H1 (cell line): ENCODE measurements around the gene PCDHGB6. TPM values are rescaled to one million over a fixed set of nuclear protein-coding genes. Genes with fewer than 3 reads are reported as not detected.

Experiments
- CTCF ChIA-PET: fragments of 300-600 bp; sonication (Branson Sonifier 250); formaldehyde crosslinking; loops from one replicate; lab custom pipeline; 2021; ENCODE audit not compliant: partially characterized antibody; lab: Charles Lee
- POLR2A ChIA-PET: fragments of 300-600 bp; sonication (Branson Sonifier 250); formaldehyde crosslinking; loops from one replicate; lab custom pipeline; 2021; ENCODE audit warnings: inconsistent platforms; ENCODE audit not compliant: partially characterized antibody; lab: Charles Lee
- DNase-seq, 2 experiments: peaks; one replicate each; pipeline versions ENCODE4 v3.0.0 to v3.0.0-alpha.2; 2010 to 2022; ENCODE audit warnings: low spot score in 2 of 2, low read depth in 1 of 2, mixed read lengths in 1 of 2
- FAIRE-seq: peaks from 2 replicates; lab custom pipeline; 2011; peaks lifted over from hg19 to GRCh38; lab: Jason Lieb, UNC
- H2AFZ ChIP-seq: 2 replicates; pipeline ENCODE4 v1.8.1; 2012; ENCODE audit warnings: low read length, inconsistent platforms
- H2AK5ac ChIP-seq: 2 replicates; pipeline ENCODE4 v1.6.1; 2013; ENCODE audit warnings: low read depth, low read length
- H2BK120ac ChIP-seq: replicated peaks from 2 replicates; pipeline ENCODE3; 2013; ENCODE audit warnings: low read depth, low read length, inconsistent platforms
- H2BK12ac ChIP-seq: 2 replicates; pipeline ENCODE4 v1.6.1; 2013; ENCODE audit warnings: low read depth, low read length
- H2BK15ac ChIP-seq: 2 replicates; pipeline ENCODE4 v1.6.1; 2013; ENCODE audit warnings: low read length
- H2BK20ac ChIP-seq: 2 replicates; pipeline ENCODE4 v1.6.1; 2013; ENCODE audit warnings: low read length
- H2BK5ac ChIP-seq: 2 replicates; pipeline ENCODE4 v1.6.1; 2013; ENCODE audit warnings: low read depth, low read length
- H3K14ac ChIP-seq: 2 replicates; pipeline ENCODE4 v1.6.1; 2013; ENCODE audit warnings: inconsistent platforms; ENCODE audit not compliant: insufficient read length
- H3K18ac ChIP-seq: 2 replicates; pipeline ENCODE4 v1.6.1; 2013; ENCODE audit warnings: low read length; ENCODE audit errors: extremely low read depth
- H3K23ac ChIP-seq: 2 replicates; pipeline ENCODE4 v1.6.1; 2013; ENCODE audit warnings: inconsistent platforms; ENCODE audit not compliant: insufficient read length
- H3K23me2 ChIP-seq: 2 replicates; pipeline ENCODE4 v1.6.1; 2013; ENCODE audit warnings: low read depth, low read length
- H3K27ac ChIP-seq: 2 replicates; pipeline ENCODE4 v1.6.1; 2011; ENCODE audit warnings: low read depth, low read length, inconsistent platforms
- H3K27me3 ChIP-seq, 4 experiments: replicated peaks in 1 of 4; 1 replicate in 1 of 4; 2 replicates in 3 of 4; pipeline versions ENCODE4 v1.6.1 to v1.8.1; 2011 to 2013; ENCODE audit warnings: low read length in 3 of 4, mild to moderate bottlenecking in 3 of 4, inconsistent platforms in 2 of 4, mixed read lengths in 2 of 4, moderate library complexity in 1 of 4; ENCODE audit not compliant: control insufficient read depth in 3 of 4, insufficient read depth in 3 of 4; ENCODE audit errors: extremely low read depth in 1 of 4
- H3K36me3 ChIP-seq, 4 experiments: 2 replicates each; pipeline versions ENCODE4 v1.6.1 to v1.8.1; 2011 to 2013; ENCODE audit warnings: mild to moderate bottlenecking in 4 of 4, low read length in 3 of 4, moderate library complexity in 2 of 4, control low read depth in 1 of 4, inconsistent platforms in 1 of 4; ENCODE audit not compliant: insufficient read depth in 4 of 4, control insufficient read depth in 2 of 4
- H3K4ac ChIP-seq: replicated peaks from 2 replicates; pipeline ENCODE3; 2013; ENCODE audit warnings: low read length, low read depth, mixed read lengths, inconsistent platforms; ENCODE audit not compliant: insufficient read length
- H3K4me1 ChIP-seq, 4 experiments: replicated peaks in 1 of 4; 1 replicate in 1 of 4; 2 replicates in 3 of 4; pipeline versions ENCODE4 v1.6.1 to v1.8.1; 2011 to 2013; ENCODE audit warnings: low read length in 3 of 4, inconsistent platforms in 2 of 4, mixed read lengths in 1 of 4; ENCODE audit not compliant: insufficient read depth in 4 of 4, control insufficient read depth in 3 of 4
- H3K4me2 ChIP-seq, 2 experiments: 2 replicates each; pipeline versions ENCODE4 v1.6.1 to v1.8.1; 2011 to 2013; ENCODE audit warnings: low read depth in 2 of 2, low read length in 2 of 2, control low read depth in 1 of 2, inconsistent platforms in 1 of 2, mild to moderate bottlenecking in 1 of 2; ENCODE audit not compliant: insufficient read depth in 1 of 2
- H3K4me3 ChIP-seq, 4 experiments: fragments of 200-600, 300-600 bp in 1 of 4; sonication (generic), shearing (Covaris generic), sonication (Bioruptor Twin) in 1 of 4; 2 replicates each; pipeline versions ENCODE4 v1.5.1 to v1.8.1; 2011 to 2016; ENCODE audit warnings: low read length in 4 of 4, low read depth in 3 of 4, control low read depth in 2 of 4, inconsistent platforms in 2 of 4, mild to moderate bottlenecking in 2 of 4, mixed read lengths in 1 of 4, moderate library complexity in 1 of 4; ENCODE audit not compliant: insufficient read depth in 2 of 4; ENCODE audit errors: extremely low read depth in 1 of 4
- H3K56ac ChIP-seq: replicated peaks from 2 replicates; pipeline ENCODE3; 2013; ENCODE audit warnings: low read depth, mild to moderate bottlenecking, mixed read lengths, low read length, inconsistent platforms; ENCODE audit not compliant: insufficient read length
- H3K79me1 ChIP-seq: 2 replicates; pipeline ENCODE4 v1.6.1; 2013; ENCODE audit warnings: low read depth, low read length, control low read depth
- H3K79me2 ChIP-seq, 2 experiments: 2 replicates each; pipeline versions ENCODE4 v1.6.1 to v1.8.1; 2012 to 2013; ENCODE audit warnings: low read length in 2 of 2, mild to moderate bottlenecking in 2 of 2, inconsistent platforms in 1 of 2; ENCODE audit not compliant: insufficient read depth in 2 of 2, control insufficient read depth in 1 of 2
- H3K9ac ChIP-seq, 4 experiments: replicated peaks in 1 of 4; 1 replicate in 1 of 4; 2 replicates in 3 of 4; pipeline versions ENCODE4 v1.6.1 to v1.8.1; 2011 to 2013; ENCODE audit warnings: low read depth in 3 of 4, low read length in 3 of 4, control low read depth in 2 of 4, mild to moderate bottlenecking in 2 of 4, moderate library complexity in 2 of 4, inconsistent platforms in 1 of 4; ENCODE audit errors: extremely low read depth in 1 of 4
- H3K9me3 ChIP-seq, 2 experiments: 2 replicates each; pipeline versions ENCODE4 v1.6.1 to v1.8.1; 2012 to 2013; ENCODE audit warnings: mild to moderate bottlenecking in 2 of 2, moderate library complexity in 2 of 2, control low read depth in 1 of 2, inconsistent platforms in 1 of 2, low read depth in 1 of 2, low read length in 1 of 2, mixed read lengths in 1 of 2; ENCODE audit not compliant: insufficient read depth in 2 of 2
- H4K20me1 ChIP-seq, 2 experiments: replicated peaks in 1 of 2; 2 replicates each; pipeline versions ENCODE3 to v1.8.1; 2011 to 2013; ENCODE audit warnings: inconsistent platforms in 2 of 2, low read length in 2 of 2, mild to moderate bottlenecking in 1 of 2; ENCODE audit not compliant: insufficient read depth in 2 of 2, control insufficient read depth in 1 of 2
- H4K5ac ChIP-seq: 2 replicates; pipeline ENCODE4 v1.6.1; 2013; ENCODE audit warnings: low read length, low read depth, mixed read lengths, inconsistent platforms; ENCODE audit not compliant: insufficient read length
- H4K8ac ChIP-seq: 2 replicates; pipeline ENCODE4 v1.8.0; 2013; ENCODE audit warnings: mild to moderate bottlenecking, moderate library complexity, low read length, inconsistent platforms; ENCODE audit not compliant: insufficient read depth; ENCODE audit errors: extremely low read depth
- H4K91ac ChIP-seq: replicated peaks from 2 replicates; pipeline ENCODE3; 2013; ENCODE audit warnings: low read length, mixed read lengths, inconsistent platforms; ENCODE audit not compliant: insufficient read length
- ASH2L ChIP-seq: fragments of 200-600, 300-600 bp; sonication (generic); IDR thresholded peaks from one replicate; pipeline ENCODE4 v1.7.1; 2017; ENCODE audit warnings: low read length
- CTCF ChIP-seq, 3 experiments: IDR thresholded peaks; 1 replicate in 2 of 3; 2 replicates in 1 of 3; pipeline versions ENCODE4 v1.5.1 to v1.6.1; 2011; ENCODE audit warnings: low read length in 3 of 3, mild to moderate bottlenecking in 3 of 3, inconsistent platforms in 2 of 3, low read depth in 1 of 3, moderate library complexity in 1 of 3; ENCODE audit not compliant: insufficient read depth in 1 of 3; ENCODE audit errors: control extremely low read depth in 1 of 3
- E2F6 ChIP-seq: IDR thresholded peaks from 2 replicates; pipeline ENCODE4 v1.6.1; 2012; ENCODE audit warnings: inconsistent platforms
- PHF8 ChIP-seq: fragments of 200-600 bp; sonication (generic); conservative IDR thresholded peaks from 2 replicates; pipeline ENCODE4 v1.7.1; 2012; ENCODE audit warnings: low read depth, mild to moderate bottlenecking, inconsistent platforms, low read length, moderate library complexity
- RAD21 ChIP-seq, 2 experiments: IDR thresholded peaks in 1 of 2; conservative IDR thresholded peaks in 1 of 2; 2 replicates each; pipeline ENCODE4 v1.6.1; 2011; ENCODE audit warnings: low read depth in 2 of 2, low read length in 2 of 2, improper control_type of control experiment in 1 of 2, inconsistent platforms in 1 of 2, mild to moderate bottlenecking in 1 of 2, moderate library complexity in 1 of 2
- WGBS, 2 experiments: shearing (Covaris generic) in 1 of 2; methylation state at CpG; one replicate each; pipeline versions ENCODE4 v1.1.6 to v1.1.7; 2013 to 2015; ENCODE audit warnings: low lambda C conversion rate in 2 of 2, mixed read lengths in 2 of 2, inconsistent platforms in 1 of 2, low coverage in 1 of 2, missing lambda C conversion rate in 1 of 2; ENCODE audit not compliant: insufficient replicate concordance in 2 of 2, insufficient coverage in 1 of 2, insufficient read length in 1 of 2; ENCODE audit errors: extremely low coverage in 1 of 2, missing lambda C conversion rate in 1 of 2; 5-methylcytosine and 5-hydroxymethylcytosine counted together
- polyA plus RNA-seq, 7 experiments: library from polyadenylated mRNA; depleted of rRNA in 3 of 7; stranded (reverse) in 5 of 7; unstranded in 2 of 7; fragments of >200 nt in 5 of 7; fragments of 200-250 nt in 2 of 7; gene quantifications; 1 replicate in 5 of 7; 2 replicates in 1 of 7; 4 replicates in 1 of 7; pipeline versions ENCODE4 v1.2.1 to v1.2.3, GENCODE V29; 2011 to 2013; ENCODE audit warnings: missing spikeins in 2 of 7, mixed read lengths in 2 of 7
- total RNA-seq: library from RNA; stranded (reverse); fragmentation: NEBNext Ultra II Directional; extraction: Animal tissue kit (Norgen Biotek cat#: 25700); gene quantifications from 2 replicates; pipeline ENCODE4 v1.2.1, GENCODE V29; 2021

The PCDHGB6 gene
- total and polyA plus RNA-seq, 2 of the 8 experiments (the other 6 are each of a cell fraction or from before 2014, with no cell fraction given), result 3.4 to 4.1 TPM

GRCh38 chr5:141427783-141428426 is 20.1 kb downstream of the PCDHGB6 start:
- 95% methylated on average over 44 of the region's 53 CpGs; no CpG with 5 or more reads in 1 of the 2 experiments for WGBS, 2 experiments
- Histone ChIP-seq H3K27me3 (no peaks in the 10 kb centered on the region), H2BK12ac (no peak overlapping the region), H3K23ac (no peak overlapping the region), H2BK120ac (no peak overlapping the region), H2BK20ac (no peak overlapping the region)
- POLR2A ChIA-PET, result interaction anchor here (0.7 to 1.4 kb wide), 2 partner anchors 23 to 86 kb away, joined by 3 to 5 read pairs; no protein-coding TSS in a partner anchor
- TF ChIP-seq E2F6, result peak; percentile 14; the same call in 1 of the 2 replicates
- TF ChIP-seq PHF8, result no peak
- TF ChIP-seq RAD21 (IDR thresholded peaks at IDR 0.05 in 1 of 2, conservative IDR thresholded peaks at IDR 0.05 in 1 of 2; ENCODE audit: low read depth in 2 of 2, low read length in 2 of 2), result peak; percentile 10 to 31; a peak in 2 of 4 replicates
- no peak for TF ChIP-seq ASH2L
- TF ChIP-seq CTCF (IDR thresholded peaks at IDR 0.05; ENCODE audit: control extremely low read depth in 1 of 3, insufficient read depth in 1 of 3, low read depth in 1 of 3, low read length in 3 of 3), result peak in 2 of 3 experiments; percentile 5 to 6; a peak in 2 of 4 replicates
- TF ChIP-seq, all 59 proteins: peak for 3
- Histone ChIP-seq H4K5ac (no peak overlapping the region), H3K9ac (no peak overlapping the region), H3K27ac (no peak overlapping the region), H3K79me2 (no peaks in the 10 kb centered on the region; a peak in 1 of 4 replicates), H2BK15ac (no peak overlapping the region), H3K14ac (no peak overlapping the region), H2BK5ac (no peak overlapping the region), H3K36me3 (peaks cover 0 to 21% (median 3%) of the 10 kb centered on the region in 4 experiments; a peak in 3 of 8 replicates), H3K4me2 (no peak overlapping the region), H3K4ac (no peak overlapping the region), H4K20me1 (no peaks in the 10 kb centered on the region), H3K18ac (no peak overlapping the region), H3K9me3 (peaks cover 42 to 54% of the 10 kb centered on the region in 2 experiments), H3K56ac (no peak overlapping the region), H2AK5ac (no peak overlapping the region), H3K4me1 (no peaks in the 10 kb centered on the region), H4K91ac (no peak overlapping the region), H2AFZ (no peak overlapping the region), H3K4me3 (no peak overlapping the region), H3K79me1 (peaks cover 2% of the 10 kb centered on the region; the same call in 1 of the 2 replicates), H3K23me2 (no peaks in the 10 kb centered on the region), H4K8ac (no peak overlapping the region)
- FAIRE-seq (no peak), DNase-seq (peak in 1 of 2 experiments; percentile 39)
- CTCF ChIA-PET, result interaction anchor here (0.5 to 3.1 kb wide), 19 partner anchors 15 to 282 kb away, joined by 3 to 10 read pairs (median 3); partner anchors contain the start of genes PCDHB14, PCDHGA10 and PCDHGB6
